ENCODE results near the gene OR4D10.
"Not testable (repeated sequence)": the region's sequence is repeated elsewhere in the genome, so short reads cannot be mapped to it uniquely, and the experiment has no call there.

The OR4D10 gene

DNA sequence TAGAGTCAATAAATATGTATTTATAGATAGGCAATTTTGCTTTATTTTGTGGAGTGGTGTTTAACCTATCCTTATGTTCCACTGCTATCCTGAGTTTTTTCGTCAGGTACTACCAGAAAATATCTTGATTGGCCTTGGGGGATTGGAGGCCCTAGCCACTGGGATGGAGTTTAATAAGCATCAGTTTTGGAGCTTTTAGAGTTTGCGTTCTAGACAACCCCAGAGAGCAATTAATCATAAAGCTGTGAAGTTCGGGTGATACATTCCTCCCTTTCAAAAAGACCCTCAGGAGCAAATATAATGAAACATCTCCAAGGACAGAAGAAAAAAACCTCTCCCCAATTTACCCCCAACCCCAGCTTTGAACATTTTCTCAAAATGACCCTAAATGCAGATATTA lies 36.9 kb upstream of the OR4D10 start, which contains the start of gene OR5A1:
Gene OR5A1, plus strand, starts transcription at position 301 of the 400 bp plus-strand sequence. CDS start 6,700 bp downstream, outside the sequence.
- TF ChIP-seq, protein P1, sequence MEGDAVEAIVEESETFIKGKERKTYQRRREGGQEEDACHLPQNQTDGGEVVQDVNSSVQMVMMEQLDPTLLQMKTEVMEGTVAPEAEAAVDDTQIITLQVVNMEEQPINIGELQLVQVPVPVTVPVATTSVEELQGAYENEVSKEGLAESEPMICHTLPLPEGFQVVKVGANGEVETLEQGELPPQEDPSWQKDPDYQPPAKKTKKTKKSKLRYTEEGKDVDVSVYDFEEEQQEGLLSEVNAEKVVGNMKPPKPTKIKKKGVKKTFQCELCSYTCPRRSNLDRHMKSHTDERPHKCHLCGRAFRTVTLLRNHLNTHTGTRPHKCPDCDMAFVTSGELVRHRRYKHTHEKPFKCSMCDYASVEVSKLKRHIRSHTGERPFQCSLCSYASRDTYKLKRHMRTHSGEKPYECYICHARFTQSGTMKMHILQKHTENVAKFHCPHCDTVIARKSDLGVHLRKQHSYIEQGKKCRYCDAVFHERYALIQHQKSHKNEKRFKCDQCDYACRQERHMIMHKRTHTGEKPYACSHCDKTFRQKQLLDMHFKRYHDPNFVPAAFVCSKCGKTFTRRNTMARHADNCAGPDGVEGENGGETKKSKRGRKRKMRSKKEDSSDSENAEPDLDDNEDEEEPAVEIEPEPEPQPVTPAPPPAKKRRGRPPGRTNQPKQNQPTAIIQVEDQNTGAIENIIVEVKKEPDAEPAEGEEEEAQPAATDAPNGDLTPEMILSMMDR (IDR thresholded peaks at IDR 0.05; ENCODE audit: control insufficient read depth, extremely low read depth, insufficient read depth) = no peak
- no peak for DNase-seq (ENCODE audit: low read depth)
- no peak within 1 kb of the TSS for H3K4me3 ChIP-seq (ENCODE audit: low read depth, low read length)

DNA sequence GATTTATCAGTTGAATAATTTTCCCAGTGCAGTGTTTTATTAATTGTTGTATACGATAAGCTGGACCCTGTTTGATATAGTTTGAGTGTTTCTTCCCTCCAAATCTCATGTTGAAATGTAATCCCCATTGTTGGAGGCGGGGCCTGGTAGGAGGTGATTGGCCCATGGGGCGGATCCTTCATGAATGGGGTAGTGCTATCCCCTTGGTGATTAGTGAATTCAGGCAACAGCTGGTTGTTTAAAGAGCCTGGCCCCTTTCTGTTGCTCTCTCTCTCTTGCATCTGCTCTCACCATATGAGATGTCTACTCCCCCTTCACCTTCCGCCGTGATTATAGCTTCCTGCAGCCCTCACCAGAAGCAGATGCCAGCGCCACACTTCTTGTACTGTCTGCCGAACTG lies 35.3 kb upstream of the OR4D10 start:
- DNase-seq (ENCODE audit: low read depth) = no peak
- H3K4me3 ChIP-seq (ENCODE audit: low read depth, low read length) = no peak overlapping the region
- TF ChIP-seq, protein P1 (IDR thresholded peaks at IDR 0.05; ENCODE audit: control insufficient read depth, extremely low read depth, insufficient read depth) = no peak

DNA sequence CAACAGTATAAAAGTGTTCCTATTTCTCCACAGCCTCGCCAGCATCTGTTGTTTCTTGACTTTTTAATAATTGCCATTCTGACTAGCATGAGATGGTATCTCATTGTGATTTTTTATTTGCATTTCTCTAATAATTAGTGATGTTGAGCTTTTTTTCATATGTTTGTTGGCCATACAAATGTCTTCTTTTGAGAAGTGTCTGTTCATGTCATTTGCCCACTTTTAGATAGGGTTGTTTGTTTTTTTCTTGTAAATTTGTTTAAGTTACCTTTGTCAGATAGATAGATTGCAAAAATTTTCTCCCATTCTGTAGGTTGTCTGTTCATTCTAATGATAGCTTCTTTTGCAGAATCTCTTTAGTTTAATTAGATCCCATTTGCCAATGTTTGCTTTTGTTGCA lies 27.5 kb upstream of the OR4D10 start:
- H3K4me3 ChIP-seq (ENCODE audit: low read depth, low read length); DNase-seq (ENCODE audit: low read depth): not testable (repeated sequence)

DNA sequence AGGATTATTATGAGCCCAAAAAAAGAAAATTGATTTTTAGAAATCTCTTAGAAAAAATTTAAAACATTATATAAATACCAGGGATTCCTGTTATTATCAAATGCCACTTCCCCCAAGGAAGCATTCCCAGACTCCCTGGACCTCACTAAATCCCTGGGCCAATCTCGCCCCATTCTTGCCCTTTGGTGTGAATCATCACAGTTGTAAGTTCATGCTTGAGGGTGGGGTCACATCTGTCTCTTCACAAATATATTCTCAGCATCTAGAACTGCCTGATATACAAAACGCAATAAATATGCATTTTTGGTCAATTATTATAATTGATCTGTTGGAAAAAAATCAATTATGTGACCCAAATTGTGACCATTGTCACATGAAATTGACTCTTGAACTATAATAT lies 24.6 kb upstream of the OR4D10 start:
- H3K4me3 ChIP-seq (ENCODE audit: low read depth, low read length) = no peak overlapping the region
- DNase-seq (ENCODE audit: low read depth) = no peak
- TF ChIP-seq, protein P1 (IDR thresholded peaks at IDR 0.05; ENCODE audit: control insufficient read depth, extremely low read depth, insufficient read depth) = no peak

DNA sequence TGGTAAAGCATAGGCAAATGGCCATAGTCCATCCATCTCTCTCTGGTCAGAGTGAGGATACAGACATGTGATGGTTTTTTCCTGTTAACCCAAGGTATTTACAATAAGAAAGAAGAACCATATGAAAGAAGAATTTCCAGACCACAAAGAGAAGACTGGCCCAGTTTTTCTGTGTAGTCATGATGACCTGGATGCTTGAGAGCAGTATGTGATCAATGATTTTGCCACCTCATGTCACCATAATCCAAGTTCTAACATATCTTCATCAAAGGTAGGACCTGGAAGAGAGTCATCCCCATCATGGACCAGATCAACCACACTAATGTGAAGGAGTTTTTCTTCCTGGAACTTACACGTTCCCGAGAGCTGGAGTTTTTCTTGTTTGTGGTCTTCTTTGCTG lies 16.5 kb upstream of the OR4D10 start, which contains the start of gene OR4D6:
Gene OR4D6, plus strand, starts transcription at position 301 of the 400 bp plus-strand sequence. Its CDS starts 0 bp downstream, at position 301.
- H3K4me3 ChIP-seq (ENCODE audit: low read depth, low read length) = no peak within 1 kb of the TSS
- TF ChIP-seq, protein P1 (IDR thresholded peaks at IDR 0.05; ENCODE audit: control insufficient read depth, extremely low read depth, insufficient read depth) = no peak
- DNase-seq (ENCODE audit: low read depth) = no peak

DNA sequence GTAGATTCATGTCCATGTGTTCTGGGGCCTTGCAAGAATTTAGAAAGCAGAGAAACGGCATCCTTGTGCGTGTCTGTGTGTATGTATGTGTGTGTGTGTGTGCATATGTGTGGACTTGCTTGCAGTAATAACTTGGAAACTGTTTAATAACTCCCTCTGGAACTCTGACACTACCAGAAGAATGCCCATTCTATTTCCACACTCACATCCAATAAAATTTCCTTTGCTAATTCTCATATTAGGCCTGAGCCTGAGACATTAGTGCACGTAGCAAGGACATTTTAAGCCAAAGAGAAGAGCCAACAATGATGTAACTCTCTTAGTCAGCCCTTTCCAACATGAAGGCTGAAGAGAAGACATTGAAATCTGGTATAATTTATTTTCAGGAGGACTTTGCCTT lies 13.2 kb upstream of the OR4D10 start:
- no peak for DNase-seq (ENCODE audit: low read depth)
- TF ChIP-seq, protein P1 (IDR thresholded peaks at IDR 0.05; ENCODE audit: control insufficient read depth, extremely low read depth, insufficient read depth) = no peak
- H3K4me3 ChIP-seq (ENCODE audit: low read depth, low read length) = no peak overlapping the region

DNA sequence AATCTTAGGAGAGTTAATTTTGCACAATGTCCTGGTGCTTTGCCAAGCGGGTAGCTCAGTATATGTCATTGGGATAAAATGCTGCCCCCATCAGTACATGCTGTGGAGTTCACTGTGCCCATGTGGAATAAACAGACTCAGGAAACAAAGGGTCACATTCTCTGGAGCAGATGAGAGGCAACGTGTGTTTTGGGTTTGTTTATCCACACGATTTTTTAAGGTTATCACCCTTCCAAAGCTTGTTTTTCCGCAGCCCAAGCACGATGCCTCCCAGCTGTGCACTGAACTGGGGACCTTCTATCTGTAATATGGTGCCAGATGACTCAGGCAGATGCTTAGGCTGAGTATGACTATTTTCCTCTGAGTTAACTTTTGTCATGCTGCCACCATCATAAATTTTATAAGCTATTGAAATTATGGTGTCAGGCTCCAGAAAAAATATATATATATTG lies 9.9 kb upstream of the OR4D10 start:
- DNase-seq (ENCODE audit: low read depth) = no peak

More for the DNA sequence above, 9.9 kb upstream of the OR4D10 start:
- TF ChIP-seq, protein P1 (IDR thresholded peaks at IDR 0.05; ENCODE audit: control insufficient read depth, extremely low read depth, insufficient read depth) = no peak
- no peak overlapping the region for H3K4me3 ChIP-seq (ENCODE audit: low read depth, low read length)

Measured in LNCaP clone FGC (cell line).